ENCODE results near the gene HLA-DOB. TPM values are rescaled to one million over a fixed set of nuclear protein-coding genes. Genes with fewer than 3 reads are reported as not detected.
A peak's percentile ranks its signal among the peaks of the same experiment; 100 is the strongest.
"Not testable (repeated sequence)": the region's sequence is repeated elsewhere in the genome, so short reads cannot be mapped to it uniquely, and the experiment has no call there.

The HLA-DOB gene
- total RNA-seq, 1 donor from 2014 or later = 0.26 TPM

DNA sequence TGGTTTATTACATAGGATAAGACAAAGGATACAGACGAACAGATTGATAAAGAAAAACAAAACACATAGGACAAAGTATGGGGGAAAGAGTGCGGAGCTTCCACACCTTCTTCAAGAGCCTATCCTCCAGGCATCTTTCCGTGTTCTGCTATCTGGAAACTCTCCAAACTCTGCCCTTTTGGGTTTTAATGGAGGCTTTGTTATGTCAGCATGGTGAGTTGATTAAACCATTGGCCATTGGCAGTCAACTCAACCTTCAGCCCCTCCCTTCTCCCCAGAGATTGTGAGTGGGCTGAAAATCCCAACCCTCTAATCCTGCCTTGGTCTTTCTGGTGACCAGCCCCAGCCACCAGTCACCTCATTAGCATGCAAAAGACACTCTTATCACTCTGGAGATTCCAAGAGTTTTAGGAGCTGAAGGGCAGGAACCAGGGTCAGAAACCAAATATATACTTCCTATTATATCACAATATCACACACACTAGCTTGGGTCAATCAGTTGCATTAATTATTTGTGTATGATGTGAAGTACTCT lies 23.8 kb downstream of the HLA-DOB start:
- H3K4me3 ChIP-seq (ENCODE audit: low read depth, low read length) = no peak overlapping the region
- no peaks in the 10 kb centered on the region for H3K27me3 ChIP-seq (ENCODE audit: control insufficient read depth, insufficient read depth, low read length)
- DNase-seq (ENCODE audit: low read depth) = no peak
- TF ChIP-seq CTCF (IDR thresholded peaks at IDR 0.05; ENCODE audit: insufficient read depth, low read length, severe bottlenecking) = no peak
- no peak for FAIRE-seq
- no peaks in the 10 kb centered on the region for H3K36me3 ChIP-seq (ENCODE audit: control insufficient read depth, insufficient read depth, low read length)

GRCh38 chr6:32790306-32790705 lies 26.5 kb downstream of the HLA-DOB start:
- DNase-seq (ENCODE audit: low read depth) = peak; percentile 60
- TF ChIP-seq CTCF (IDR thresholded peaks at IDR 0.05; ENCODE audit: insufficient read depth, low read length, severe bottlenecking) = no peak
- no peak for FAIRE-seq
- Histone ChIP-seq H3K4me3 (ENCODE audit: low read depth, low read length) (no peak overlapping the region), H3K36me3 (ENCODE audit: control insufficient read depth, insufficient read depth, low read length) (no peaks in the 10 kb centered on the region), H3K27me3 (ENCODE audit: control insufficient read depth, insufficient read depth, low read length) (no peaks in the 10 kb centered on the region)

DNA sequence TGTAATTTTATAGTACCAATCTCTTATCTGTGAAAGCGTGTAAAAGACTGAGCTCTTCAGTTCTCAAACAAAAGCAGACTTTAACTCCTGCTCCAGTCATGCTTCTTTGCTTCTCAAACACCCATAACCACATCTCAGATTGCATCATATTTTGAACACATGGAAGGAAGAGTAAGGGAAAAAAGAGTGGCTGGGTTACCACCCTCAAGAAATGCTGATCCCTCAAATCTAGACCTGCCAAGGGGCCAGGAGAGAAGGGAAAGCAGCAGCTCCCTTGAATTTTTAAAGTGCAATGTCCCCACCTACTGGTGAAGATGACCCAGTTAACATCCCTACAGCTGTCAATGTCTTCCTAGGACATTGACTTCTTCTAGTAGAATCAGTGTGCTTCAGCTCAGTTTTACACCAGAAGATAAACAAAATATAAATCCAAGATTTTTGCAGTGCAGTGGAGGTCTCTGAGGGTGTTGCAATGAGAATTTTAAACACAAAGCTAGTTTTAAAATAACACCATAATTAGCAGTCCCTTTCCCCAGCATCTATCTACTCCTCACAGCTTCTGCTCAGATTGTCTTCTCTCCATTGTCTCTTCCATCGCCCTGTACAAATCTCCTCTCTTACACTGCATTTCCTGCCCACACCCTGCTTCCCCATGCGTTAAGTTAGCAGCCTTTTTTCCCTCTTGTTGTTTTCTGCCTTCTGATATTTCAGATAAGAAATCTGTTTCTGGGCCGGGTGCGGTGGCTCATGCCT lies 30.8 kb downstream of the HLA-DOB start:
- DNase-seq (ENCODE audit: low read depth) (peak; percentile 59), FAIRE-seq (no peak)

DNA sequence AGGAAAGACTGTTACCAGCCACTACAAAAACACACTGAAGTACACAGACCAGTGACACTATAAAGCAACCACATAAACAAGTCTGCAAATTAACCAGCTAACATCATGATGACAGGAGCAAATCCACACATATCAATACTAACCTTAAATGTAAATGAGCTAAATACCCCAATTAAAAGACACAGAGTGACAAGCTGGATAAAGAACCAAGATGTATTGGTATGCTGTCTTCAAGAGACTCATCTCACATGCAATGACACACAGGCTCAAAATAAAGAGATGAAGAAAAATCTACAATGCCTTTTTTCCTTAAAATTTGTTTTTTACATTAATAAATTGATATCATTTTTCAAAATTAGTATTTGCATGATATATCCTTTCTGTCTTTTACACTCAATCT lies 33.9 kb downstream of the HLA-DOB start:
- FAIRE-seq; H3K36me3 ChIP-seq (ENCODE audit: control insufficient read depth, insufficient read depth, low read length); H3K27me3 ChIP-seq (ENCODE audit: control insufficient read depth, insufficient read depth, low read length); H3K4me3 ChIP-seq (ENCODE audit: low read depth, low read length); DNase-seq (ENCODE audit: low read depth): not testable (repeated sequence)

More for the DNA sequence above, 30.8 kb downstream of the HLA-DOB start:
- Histone ChIP-seq H3K4me3 (ENCODE audit: low read depth, low read length) (no peak overlapping the region), H3K36me3 (ENCODE audit: control insufficient read depth, insufficient read depth, low read length) (no peaks in the 10 kb centered on the region), H3K27me3 (ENCODE audit: control insufficient read depth, insufficient read depth, low read length) (no peaks in the 10 kb centered on the region)
- TF ChIP-seq CTCF (IDR thresholded peaks at IDR 0.05; ENCODE audit: insufficient read depth, low read length, severe bottlenecking) = peak; percentile 61

GRCh38 chr6:32779036-32779435 lies 37.8 kb downstream of the HLA-DOB start:
- FAIRE-seq = no peak
- H3K27me3 ChIP-seq (ENCODE audit: control insufficient read depth, insufficient read depth, low read length) = no peaks in the 10 kb centered on the region
- no peak for TF ChIP-seq CTCF (IDR thresholded peaks at IDR 0.05; ENCODE audit: insufficient read depth, low read length, severe bottlenecking)
- H3K36me3 ChIP-seq (ENCODE audit: control insufficient read depth, insufficient read depth, low read length) = no peaks in the 10 kb centered on the region
- DNase-seq (ENCODE audit: low read depth) = no peak
- no peak overlapping the region for H3K4me3 ChIP-seq (ENCODE audit: low read depth, low read length)

- FAIRE-seq = no peak
- H3K27me3 ChIP-seq (ENCODE audit: control insufficient read depth, insufficient read depth, low read length) = peaks cover 2% of the 10 kb centered on the region
- no peak overlapping the region for H3K4me3 ChIP-seq (ENCODE audit: low read depth, low read length)
- no peaks in the 10 kb centered on the region for H3K36me3 ChIP-seq (ENCODE audit: control insufficient read depth, insufficient read depth, low read length)
- TF ChIP-seq CTCF (IDR thresholded peaks at IDR 0.05; ENCODE audit: insufficient read depth, low read length, severe bottlenecking) = no peak
- no peak for DNase-seq (ENCODE audit: low read depth)
These were observed 41.7 kb downstream of the HLA-DOB start for GRCh38 chr6:32775071-32775470.
